ENCODE measurements around the gene NT5DC4. TPM values are rescaled to one million over a fixed set of nuclear protein-coding genes. Genes with fewer than 3 reads are reported as not detected.

Gene NT5DC4
- total RNA-seq, 1 experiment from 2014 or later: not detected

GRCh38 chr2:112737542-112738232 lies 16.9 kb downstream of the NT5DC4 start:
- TF ChIP-seq REST (IDR thresholded peaks at IDR 0.05; ENCODE audit: insufficient read depth in 1 of 2, low read depth in 2 of 2, low read length in 1 of 2): no peak
- TF ChIP-seq SIN3A (IDR thresholded peaks at IDR 0.05; ENCODE audit: borderline replicate concordance, insufficient read depth, low read depth, low read length): no peak
- TF ChIP-seq CTCF (IDR thresholded peaks at IDR 0.05): no peak
- TF ChIP-seq POLR2AphosphoS5 (IDR thresholded peaks at IDR 0.05; ENCODE audit: low read depth, low read length): no peak
- no peak for TF ChIP-seq TCF7L2 (IDR thresholded peaks at IDR 0.05; ENCODE audit: low read depth, low read length)

GRCh38 chr2:112740527-112740926 lies 19.7 kb downstream of the NT5DC4 start:
- Histone ChIP-seq H3K4me3 (ENCODE audit: low read depth in 2 of 2, low read length in 2 of 2) (no peak overlapping the region), H3K27ac (ENCODE audit: low read length) (no peak overlapping the region), H3K9me3 (ENCODE audit: control insufficient read depth, insufficient read depth, low read depth, low read length) (no peaks in the 10 kb centered on the region), H3K27me3 (ENCODE audit: control insufficient read depth, insufficient read depth, low read length) (no peaks in the 10 kb centered on the region), H3K36me3 (ENCODE audit: control insufficient read depth, insufficient read depth, low read length) (peaks cover 17% of the 10 kb centered on the region), H3K4me1 (ENCODE audit: control insufficient read depth, insufficient read depth, low read length) (peaks cover 9% of the 10 kb centered on the region; the same call in 1 of the 2 replicates)
- no peak for DNase-seq (ENCODE audit: low read depth, low spot score)
- intact Hi-C loops (cut with micrococcal nuclease; ENCODE audit: unreplicated experiment): no loop called here
- ChIA-PET CTCF (interaction anchor here (1.0 kb wide), 1 partner anchor 9 kb away, joined by 3 read pairs; no protein-coding TSS in a partner anchor), POLR2A (interaction anchor here (0.5 kb wide), 1 partner anchor 21 kb away, joined by 8 read pairs; no protein-coding TSS in a partner anchor)
- TF ChIP-seq SIN3A (IDR thresholded peaks at IDR 0.05; ENCODE audit: borderline replicate concordance, insufficient read depth, low read depth, low read length): no peak
- in situ Hi-C loops (cut with HindIII; ENCODE audit: low pct_unique_long_range_greater_than_20kb, low sequenced_read_pairs): no loop called here
- ATAC-seq: no peak
- no TSS peak for BruUV-seq (replicated peaks)

More at GRCh38 chr2:112737542-112738232, 16.9 kb downstream of the NT5DC4 start:
- DNase-seq (ENCODE audit: low read depth, low spot score) (no peak), ATAC-seq (no peak)
- ChIA-PET POLR2A (no interaction called here), CTCF (interaction anchor here (0.9 kb wide), 1 partner anchor 9 kb away, joined by 4 read pairs; no protein-coding TSS in a partner anchor)
- Histone ChIP-seq H3K27ac (ENCODE audit: low read length) (no peak overlapping the region), H3K4me1 (ENCODE audit: control insufficient read depth, insufficient read depth, low read length) (peaks cover 9% of the 10 kb centered on the region; the same call in 1 of the 2 replicates), H3K27me3 (ENCODE audit: control insufficient read depth, insufficient read depth, low read length) (no peaks in the 10 kb centered on the region), H3K4me3 (ENCODE audit: low read depth in 2 of 2, low read length in 2 of 2) (no peak overlapping the region), H3K9me3 (ENCODE audit: control insufficient read depth, insufficient read depth, low read depth, low read length) (no peaks in the 10 kb centered on the region), H3K36me3 (ENCODE audit: control insufficient read depth, insufficient read depth, low read length) (peaks cover 5% of the 10 kb centered on the region; the same call in 1 of the 2 replicates)
- BruUV-seq (replicated peaks): no TSS peak
- in situ Hi-C loops (cut with HindIII; ENCODE audit: low pct_unique_long_range_greater_than_20kb, low sequenced_read_pairs): no loop called here
- intact Hi-C loops (cut with micrococcal nuclease; ENCODE audit: unreplicated experiment): no loop called here

All from Panc1 (cell line).